Stimulated activated CD8-positive, alpha-beta memory T cell treated with anti-CD3 and anti-CD28 coated beads, Interleukin-12 subunit alpha, Interleukin-12 subunit beta, amount 100 ng/mL, for 24 hours (primary cell): ENCODE measurements around the gene TRIM33.

Experiments
- DNase-seq: peaks from one replicate; pipeline ENCODE4 v3.0.0-alpha.2; 2020; ENCODE audit errors: extremely low read depth

The TRIM33 gene

DNA sequence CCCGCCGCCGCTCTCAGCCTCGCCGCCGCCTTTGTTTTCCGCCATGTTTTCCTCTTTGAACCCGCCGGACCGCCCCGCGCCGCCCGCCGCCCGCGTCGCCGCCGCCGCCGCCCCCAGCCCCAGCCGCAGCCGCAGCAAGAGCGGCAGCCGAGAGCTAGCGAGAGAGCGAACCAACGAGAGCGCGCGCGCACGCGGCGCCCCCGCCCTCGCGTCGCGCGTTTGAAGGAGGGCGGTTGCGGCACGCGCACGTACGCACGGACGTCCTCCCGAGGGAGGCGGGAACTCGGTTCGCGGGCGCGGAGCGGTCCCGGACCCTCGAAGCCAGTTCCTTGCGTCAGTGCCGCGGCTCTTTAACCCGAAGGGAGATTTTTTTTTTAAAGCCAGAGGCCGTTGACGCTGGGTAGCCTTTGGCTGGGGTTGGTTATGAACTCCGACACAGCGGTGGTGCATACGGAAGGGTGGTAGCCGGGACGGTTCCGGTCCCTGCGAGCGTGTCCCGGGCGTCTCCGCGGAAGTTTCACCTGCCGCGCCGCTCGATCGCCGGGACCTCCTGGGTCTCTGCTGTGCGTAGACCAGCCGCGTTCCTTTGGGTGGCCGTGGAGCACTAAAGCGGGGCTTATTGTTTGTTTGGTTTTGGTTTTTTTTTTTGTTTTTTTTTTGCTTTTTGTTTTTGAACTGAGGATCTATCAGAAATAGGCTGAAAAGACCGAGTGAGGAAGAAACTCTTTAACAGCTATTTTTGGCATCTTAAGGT is at the start of gene TRIM33:
Gene TRIM33 (minus strand): TSS at position 172 of the 754 bp plus-strand sequence. CDS start 127 bp downstream, at position 45.
- DNase-seq = peak; percentile 80

DNA sequence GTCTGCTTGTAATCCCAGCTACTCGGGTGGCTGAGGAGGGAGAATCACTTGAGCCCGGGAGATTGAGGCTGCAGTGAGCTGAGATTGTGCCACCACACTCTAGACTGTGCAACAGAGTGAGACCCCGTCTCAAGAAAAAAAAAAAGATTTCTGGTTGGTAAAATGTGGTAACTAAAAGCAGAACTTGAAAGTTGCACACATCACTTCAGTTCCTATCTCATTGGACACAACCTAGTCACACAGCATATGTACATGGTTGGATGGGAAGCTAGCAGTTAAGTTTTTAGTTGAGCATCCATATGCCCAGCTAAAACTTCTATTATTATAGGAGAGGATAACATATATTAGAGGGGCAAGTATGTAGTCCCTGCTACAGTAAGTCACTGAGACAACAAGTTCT is 48.4 kb upstream of the TRIM33 start:
- DNase-seq = no peak

DNA sequence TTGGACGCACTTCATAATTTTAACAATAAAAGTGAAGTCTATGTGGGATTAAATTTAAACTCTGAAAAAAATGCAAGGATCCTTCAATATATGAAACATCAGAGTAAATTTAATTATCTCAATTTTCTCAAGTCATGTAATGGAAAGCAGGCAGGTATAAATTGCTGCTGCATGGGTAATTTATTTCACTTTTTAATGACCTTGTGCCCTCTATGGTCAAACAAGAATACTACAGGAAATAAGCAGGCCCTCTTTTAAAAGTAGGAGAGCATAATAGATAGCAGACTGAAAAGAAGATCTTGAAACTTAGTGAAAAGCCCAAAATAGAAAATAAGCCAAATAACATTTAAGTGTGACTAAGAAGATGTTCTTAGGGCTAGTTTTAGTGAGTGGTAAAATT is 47.5 kb upstream of the TRIM33 start:
- DNase-seq = no peak

DNA sequence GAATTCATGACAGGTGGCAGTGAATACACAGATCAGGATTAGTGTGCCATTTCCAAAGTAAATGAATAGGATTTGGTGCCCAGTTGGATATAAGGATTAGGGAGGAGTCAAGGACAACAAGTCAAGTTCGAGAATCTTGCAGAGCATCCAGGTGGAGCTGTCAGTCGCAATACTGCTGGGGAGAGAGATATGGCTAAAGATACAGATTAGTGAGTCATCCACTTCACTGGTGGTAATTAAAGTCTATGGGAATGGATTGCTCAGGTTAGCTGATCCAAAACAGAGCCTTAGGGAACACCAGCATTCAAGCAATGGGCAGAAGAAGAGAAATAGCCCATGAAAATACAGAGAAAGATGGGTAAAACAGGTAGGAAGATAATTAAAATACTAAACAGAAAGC is 43.6 kb upstream of the TRIM33 start:
- no peak for DNase-seq

DNA sequence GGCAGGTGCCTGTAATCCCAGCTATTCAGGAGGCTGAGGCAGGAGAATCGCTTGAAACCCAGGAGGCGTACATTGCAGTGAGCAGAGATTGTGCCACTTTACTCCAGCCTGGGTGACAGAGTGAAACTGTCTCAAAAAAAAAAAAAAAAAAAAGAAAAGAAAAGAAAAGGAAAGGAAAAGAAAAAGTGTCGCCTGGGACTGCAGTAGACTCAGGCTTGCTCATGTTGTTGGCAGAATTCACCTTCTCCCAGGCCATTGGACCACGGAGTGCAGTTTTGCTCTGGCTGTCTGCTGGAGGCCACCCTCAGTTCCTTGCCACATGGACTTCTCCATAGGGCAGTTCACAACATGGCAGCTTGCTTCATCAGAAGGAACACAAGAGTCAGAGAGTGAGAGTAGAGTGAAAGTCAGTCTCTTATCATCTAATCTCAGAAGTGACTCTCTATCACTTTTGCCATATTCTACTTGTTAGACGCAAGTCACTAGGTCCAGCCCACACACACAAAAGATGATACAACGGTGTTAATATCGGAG is 41.2 kb upstream of the TRIM33 start:
- no peak for DNase-seq

DNA sequence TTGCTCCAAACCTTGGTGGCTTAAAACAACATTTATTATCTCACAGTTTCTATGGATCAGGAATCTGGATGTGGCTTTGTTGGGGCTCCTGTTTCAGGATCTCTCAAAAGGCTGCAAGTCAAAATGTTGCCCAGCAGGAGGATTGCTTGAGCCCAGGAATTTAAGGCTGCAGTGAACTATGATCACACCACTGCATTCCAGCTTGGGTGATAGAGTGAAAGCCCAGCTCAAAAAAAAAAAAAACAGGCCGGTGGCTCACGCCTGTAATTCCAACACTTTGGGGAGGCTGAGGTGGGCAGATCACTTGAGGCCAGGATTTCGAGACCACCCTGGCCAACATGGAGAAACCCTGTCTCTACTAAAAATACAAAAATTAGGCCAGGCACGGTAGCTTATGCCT is 40.4 kb upstream of the TRIM33 start:
- no peak for DNase-seq

DNA sequence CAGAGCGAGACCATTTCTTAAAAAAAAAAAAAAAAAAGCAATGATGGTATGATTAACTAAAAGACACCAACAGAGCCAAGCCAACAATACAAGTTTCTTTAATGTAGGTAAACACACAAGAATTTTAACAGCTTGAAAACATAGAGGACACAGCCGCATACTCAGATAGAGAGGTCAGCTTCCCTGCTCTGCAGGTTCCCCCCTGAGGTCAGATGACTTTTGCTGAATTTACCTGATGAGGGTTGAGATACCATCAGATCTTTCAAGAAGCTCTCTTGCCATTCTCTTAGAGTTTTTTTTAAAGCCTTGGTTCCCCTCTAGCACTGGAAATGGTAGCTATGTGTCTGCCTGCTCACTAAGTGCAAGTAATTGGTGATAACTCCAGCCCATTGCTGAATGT is 39.3 kb upstream of the TRIM33 start:
- DNase-seq = no peak

DNA sequence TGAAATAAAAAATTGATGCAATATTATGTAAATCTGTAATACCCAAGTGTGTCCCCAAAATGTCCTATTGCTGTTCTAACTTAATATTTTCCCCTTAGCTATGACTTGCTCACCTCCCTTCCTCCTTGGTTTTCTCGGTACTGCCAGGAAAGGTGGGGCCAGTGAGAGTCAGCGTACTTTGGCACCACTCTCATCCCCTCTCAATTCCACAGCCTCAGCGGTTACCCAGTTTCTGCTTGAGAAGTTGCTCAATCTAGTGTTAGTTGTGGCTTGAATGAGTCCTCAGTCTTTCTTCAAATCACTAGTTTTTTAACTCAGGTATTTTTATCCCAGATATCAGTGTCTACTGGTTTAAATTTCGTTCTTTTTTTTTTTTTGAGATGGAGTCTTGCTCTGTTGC is 38.1 kb upstream of the TRIM33 start:
- DNase-seq = no peak

DNA sequence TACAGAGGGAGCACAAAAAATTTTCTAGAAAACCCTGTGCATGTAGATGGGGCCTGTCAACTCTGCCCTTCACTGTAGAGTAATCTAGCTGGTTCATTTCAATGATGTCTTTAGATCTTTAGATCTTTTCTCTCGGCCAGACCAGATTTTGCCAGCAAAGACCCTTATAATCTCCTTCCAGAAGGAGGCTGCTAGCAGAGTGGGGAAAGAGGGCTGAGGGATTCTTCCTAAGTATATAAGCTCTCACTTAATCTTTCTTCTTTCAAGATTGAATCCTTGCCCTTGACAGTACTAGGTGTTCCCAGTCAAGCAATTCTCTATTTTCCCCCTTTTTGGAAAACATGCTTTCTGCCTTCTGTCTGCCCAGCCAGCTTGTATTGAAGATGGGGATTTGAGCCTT is 36.1 kb upstream of the TRIM33 start:
- DNase-seq = no peak

DNA sequence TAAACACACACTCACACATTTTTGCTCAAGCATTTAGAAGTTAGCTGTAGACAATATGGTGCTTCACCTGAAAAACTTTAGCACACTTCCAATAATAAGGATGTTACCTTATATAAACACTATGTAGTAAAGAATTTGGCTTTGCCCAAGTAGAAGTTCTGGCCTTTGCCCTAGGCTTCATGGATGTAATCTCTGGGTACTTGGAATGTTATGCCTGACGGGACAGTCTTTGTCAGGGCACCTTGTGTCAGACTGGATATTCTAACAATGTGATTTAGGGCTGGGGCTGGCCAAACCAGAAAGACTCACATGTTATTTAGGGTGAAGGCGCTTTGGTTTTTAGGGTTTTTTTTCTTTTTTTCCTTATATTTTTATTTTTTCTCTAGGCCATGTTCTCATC is 34.8 kb upstream of the TRIM33 start:
- no peak for DNase-seq

DNA sequence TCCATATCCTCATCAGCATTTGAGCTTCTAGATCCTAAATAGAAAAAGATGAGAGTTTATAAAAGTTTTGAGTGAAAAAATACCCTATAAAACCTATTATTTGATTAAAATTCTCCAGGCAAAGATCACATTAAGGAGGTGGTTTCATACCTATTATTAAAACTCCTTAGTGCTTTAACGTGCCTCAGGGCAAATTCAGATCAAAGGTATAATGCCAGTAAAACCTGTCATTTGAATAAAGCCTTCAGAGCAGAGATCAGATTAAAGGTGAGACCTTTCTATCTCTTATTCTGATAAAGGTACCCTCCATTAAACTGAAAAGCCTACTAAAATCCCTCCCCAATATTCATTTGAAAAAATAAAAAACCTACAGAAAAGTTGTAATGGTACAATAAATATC is 34.3 kb upstream of the TRIM33 start:
- DNase-seq = no peak

DNA sequence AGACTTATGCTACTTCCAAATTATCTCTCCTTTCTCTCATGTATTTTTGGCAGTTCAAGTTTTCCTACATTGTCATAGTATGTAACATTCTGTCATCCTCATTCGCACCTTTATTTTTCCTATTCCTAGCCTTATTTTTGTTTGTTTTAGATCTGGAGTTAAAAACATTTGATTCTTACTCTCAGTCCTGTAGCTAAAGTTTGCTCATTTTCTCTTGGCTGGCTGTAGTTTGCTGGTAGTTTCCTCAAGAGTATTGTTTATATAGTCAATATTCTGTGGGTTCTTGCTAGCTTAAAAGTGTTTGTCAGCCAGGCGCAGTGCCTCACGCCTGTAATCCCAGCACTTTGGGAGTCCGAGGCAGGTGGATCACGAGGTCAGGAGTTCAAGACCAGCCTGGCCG is 29.8 kb upstream of the TRIM33 start:
- no peak for DNase-seq

DNA sequence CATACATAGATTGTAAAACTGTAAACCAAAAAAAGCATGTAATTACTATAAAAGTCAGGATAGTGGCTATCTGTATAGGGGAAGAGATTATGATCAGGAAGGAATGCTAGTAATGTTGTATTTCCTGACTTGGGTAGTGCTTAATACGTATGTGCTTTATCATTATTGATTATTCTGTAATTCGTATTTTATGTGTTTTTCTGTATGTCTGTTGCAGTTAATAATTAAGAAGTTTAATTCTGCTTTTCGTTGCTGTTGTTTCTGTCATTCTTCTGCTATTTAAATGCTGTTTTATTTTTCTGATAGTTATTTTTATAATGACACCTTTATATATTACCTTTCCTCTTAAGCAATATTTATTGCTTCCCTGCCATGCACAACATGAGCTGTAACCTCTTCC is 29.3 kb upstream of the TRIM33 start:
- no peak for DNase-seq

DNA sequence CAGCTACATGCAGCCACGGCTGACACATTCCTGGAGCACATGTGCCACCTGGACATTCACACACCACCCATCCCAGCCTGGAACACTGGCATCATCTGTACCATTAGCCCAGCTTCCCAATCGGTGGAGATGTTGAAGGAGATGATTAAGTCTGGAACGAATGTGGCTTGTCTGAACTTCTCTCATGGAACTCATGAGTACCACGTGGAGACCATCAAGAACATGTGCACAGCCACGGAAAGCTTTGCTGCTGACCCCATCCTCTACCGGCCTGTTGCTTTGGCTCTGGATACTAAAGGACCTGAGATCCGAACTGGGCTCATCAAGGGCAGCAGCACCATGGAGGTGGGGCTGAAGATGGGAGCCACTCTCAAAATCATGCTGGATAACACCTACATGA is 25.0 kb upstream of the TRIM33 start:
- no peak for DNase-seq

DNA sequence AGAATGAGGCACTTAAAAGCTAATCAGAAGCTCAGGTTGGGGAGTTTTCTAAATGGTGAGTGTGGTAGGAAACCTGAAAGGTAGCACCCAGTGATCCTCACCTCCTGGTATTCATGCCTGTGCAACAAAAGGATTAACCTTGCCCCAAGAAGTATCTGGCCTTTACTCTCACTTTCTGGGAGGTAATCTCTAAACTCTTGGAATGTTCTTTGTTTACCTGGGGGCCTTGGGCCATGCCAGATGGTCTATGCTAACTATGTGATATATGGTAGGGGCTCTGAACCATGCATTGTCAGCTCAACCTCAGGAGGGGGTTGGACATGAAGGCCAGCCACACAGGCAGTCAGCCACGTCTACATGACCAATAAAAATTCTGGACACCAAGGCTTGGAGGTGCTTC is 24.4 kb upstream of the TRIM33 start:
- DNase-seq = no peak

DNA sequence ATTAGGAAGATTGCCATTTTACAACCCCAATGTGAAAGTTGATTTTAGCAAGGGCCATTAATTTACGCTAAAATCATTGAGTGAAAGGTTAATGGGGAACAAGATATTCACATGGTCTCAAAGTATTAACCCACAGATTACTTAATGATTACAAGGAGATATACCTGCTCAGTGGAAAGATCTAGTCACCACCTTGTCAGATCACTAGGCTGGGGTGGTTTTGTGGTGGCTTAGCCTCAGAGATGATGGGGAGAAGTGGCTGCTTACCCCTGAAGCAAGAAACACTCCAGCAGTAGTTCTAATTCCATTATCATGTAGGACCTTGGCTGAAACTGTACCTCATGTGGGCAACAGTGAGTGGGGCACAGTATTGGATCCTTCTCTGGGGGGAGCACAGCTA is 20.1 kb upstream of the TRIM33 start:
- no peak for DNase-seq

DNA sequence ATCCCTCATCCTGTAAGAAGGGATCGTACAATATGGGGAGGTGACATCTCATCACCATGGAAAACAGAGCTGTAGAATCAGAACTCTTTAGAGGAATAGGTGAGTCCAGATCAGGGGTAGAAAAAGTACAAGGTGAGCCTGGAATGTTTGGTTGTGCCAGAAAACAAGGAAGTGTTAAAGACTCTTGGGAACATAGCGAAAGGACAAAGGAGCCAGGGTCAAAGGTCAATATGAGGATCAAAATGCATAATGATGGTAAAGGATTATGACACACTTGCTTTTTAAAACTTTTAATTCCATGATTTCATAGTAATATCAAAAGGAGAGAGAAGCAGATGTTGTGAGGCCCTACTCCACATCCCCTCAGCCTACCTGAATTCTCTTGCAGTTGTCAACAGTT is 19.2 kb upstream of the TRIM33 start:
- DNase-seq = no peak

DNA sequence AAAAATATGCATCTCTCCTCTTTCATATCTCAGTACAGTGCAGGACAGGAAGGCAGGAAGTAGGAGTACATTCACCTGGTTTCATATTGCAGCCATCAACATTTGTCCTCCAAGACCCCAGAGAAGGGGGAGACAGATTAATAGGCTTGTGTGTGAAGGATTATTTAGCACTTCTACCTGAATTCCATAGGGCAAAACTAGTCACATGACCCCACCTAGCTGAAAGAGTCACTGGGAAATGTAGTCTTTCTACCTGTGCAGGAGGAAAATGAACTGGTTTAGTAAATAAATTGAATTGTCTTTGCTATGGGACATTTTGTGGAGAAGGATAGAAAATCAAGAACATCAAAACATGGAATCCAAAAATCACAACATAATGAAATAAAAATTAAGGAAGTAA is 13.9 kb upstream of the TRIM33 start:
- no peak for DNase-seq

DNA sequence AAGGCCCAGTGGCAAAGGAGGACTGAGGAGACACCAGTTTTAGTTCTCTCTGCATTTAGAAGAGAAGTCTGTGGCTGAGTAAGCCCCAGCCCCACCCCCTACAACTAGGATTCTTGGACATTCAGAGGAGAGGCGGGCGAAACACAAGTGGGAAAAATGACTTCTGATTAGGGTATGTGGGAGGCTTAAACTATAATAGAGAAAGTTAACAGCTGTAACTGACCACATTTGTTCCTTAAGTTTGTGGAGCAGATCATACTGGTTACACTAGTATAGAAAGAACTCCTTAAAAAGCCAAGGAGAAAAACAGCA is 11.2 kb upstream of the TRIM33 start:
- no peak for DNase-seq

DNA sequence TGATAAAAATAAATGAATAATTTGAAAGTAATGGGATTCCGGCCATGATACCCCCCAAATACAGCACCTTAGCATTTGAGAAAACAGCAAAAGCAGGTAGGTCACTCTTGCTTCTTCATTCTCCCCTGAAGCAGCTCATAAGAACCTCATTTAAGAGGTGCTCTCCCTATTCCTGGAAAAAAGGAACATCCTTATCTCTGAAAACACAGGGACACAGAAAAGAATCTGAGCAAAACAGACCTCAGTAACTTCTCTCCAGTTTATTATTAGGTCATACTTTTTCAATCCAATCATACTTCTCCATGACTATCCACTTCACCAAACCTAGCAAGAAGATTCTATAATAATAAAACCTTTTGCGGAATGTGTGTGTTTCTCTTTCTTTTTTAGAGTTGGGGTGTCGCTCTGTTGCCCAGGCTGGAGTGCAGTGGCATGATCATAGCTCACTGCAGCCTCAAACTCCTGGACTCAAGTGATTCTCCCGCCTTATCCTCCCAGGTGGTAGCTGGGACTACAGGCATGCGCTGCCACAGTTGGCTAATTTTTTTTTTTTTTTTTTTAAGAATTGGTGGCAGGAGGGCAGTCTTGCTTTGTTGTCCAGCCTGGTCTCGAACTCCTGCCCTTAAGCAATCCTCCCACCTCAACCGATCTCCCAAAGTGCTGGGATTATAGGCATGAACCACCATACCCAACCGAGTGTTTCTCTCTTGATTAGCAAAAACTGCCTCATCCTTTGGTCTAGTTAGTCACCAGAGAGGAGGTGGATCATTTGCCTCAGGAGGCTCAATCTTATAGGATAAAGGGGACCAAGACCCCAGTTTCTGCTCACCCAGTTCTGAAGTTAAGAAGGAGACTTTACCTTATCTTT is 10.6 kb upstream of the TRIM33 start:
- DNase-seq = no peak

DNA sequence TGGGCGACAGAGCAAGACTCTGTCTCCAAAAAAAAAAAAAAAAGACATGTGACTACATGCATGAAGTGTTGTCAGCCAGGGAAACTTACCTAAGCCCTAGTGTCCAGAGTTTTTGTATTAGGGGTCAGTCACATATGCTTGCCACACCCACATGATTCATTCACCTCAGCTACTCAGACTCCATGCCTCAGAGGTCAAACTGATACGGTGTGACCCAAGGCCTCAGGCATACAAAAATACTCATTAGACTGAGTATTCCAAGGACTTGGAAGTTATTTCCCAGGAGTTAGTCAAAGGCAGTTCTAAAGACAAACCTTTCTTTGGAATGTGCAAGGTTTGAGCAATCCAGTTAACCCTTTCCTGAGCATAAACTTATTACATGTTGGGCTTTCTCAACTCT is 6.3 kb upstream of the TRIM33 start:
- DNase-seq = no peak

DNA sequence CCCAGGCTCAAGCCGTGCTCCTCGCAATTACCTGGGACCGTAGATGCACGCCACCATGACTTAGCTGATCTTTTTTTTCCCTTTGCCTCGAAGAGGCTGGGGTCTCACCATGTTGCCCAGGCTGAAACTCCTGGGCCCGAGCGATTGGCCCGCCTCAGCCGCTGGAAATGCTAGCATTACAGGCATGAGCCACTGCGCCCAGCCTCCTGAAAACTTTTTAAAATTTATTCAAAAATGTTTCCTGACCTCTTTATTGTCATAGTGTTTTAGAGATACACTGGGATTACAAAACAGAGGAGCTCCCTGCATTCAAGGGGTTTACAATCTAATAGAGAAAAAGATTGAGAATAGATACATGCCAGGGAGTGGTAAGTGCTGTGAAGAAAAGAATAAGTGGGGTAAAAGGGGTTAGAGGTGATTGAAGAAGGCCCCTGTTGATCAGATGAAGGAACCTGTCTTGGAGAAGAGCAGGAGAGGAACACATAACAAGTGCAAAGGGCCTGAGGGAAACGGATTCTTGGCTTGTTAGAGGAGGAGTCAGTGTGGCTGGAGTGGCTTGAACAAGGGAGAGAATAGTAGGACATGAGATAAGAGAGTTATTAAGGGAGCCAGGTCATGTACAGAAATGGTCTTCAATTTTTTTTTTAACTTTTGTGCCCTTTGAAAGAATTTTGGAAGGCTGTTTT is 1.7 kb upstream of the TRIM33 start:
- DNase-seq = no peak
